KOPT-K1 (cell line): ENCODE measurements around the gene TCF23.
"Not testable (repeated sequence)": the region's sequence is repeated elsewhere in the genome, so short reads cannot be mapped to it uniquely, and the experiment has no call there.

Experiments
- H3K27ac ChIP-seq: fragments of 200-600 bp; sonication (generic); 2 replicates; pipeline ENCODE4 v1.5.1; 2016; ENCODE audit warnings: antibody characterized with exemption, mild to moderate bottlenecking, low read depth, low read length; ENCODE audit not compliant: poor library complexity, severe bottlenecking
- H3K36me3 ChIP-seq: fragments of 200-600 bp; sonication (generic); 2 replicates; pipeline ENCODE4 v1.5.1; 2017; ENCODE audit warnings: antibody characterized with exemption, mild to moderate bottlenecking, low read length, moderate library complexity; ENCODE audit not compliant: insufficient read depth
- H3K9me3 ChIP-seq: fragments of 200-600 bp; sonication (generic); 2 replicates; pipeline ENCODE4 v1.5.1; 2017; ENCODE audit warnings: antibody characterized with exemption, low read length, mild to moderate bottlenecking; ENCODE audit not compliant: insufficient read depth, poor library complexity, severe bottlenecking

TCF23 gene

DNA sequence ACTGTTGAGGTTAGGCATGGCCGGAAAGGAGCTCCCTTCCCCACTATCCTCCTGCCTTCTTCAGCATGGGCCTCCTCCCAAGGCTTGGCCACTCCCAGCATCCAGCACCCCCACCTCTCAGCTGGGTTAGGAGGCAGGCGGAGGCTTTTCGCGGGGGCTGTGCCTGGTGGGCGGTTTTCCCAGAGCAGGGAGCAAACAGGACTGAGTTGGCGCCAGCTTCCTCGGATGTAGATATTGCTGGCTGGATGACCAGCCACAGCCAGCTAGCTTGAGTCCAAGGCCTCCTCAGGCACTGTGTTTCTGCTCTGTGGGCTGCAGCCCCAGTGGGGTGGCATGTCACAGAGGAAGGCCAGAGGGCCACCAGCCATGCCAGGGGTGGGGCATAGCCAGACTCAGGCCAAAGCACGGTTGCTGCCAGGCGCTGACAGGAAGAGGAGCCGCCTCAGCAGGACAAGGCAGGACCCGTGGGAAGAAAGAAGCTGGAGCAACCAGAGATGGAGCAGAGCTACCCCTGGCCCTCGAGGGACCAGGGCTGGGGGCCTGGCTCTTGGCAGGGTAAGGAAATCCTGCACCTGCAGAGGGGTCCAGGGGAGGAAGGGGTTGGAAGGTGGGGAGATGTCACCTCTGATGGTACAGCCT lies at the start of gene TCF23:
Gene TCF23 (plus strand): TSS at position 204 of the 639 bp plus-strand sequence. CDS start 130 bp downstream, at position 334.
- Histone ChIP-seq H3K36me3 (no peaks in the 10 kb centered on the region), H3K27ac (no peak within 1 kb of the TSS), H3K9me3 (no peaks in the 10 kb centered on the region)

DNA sequence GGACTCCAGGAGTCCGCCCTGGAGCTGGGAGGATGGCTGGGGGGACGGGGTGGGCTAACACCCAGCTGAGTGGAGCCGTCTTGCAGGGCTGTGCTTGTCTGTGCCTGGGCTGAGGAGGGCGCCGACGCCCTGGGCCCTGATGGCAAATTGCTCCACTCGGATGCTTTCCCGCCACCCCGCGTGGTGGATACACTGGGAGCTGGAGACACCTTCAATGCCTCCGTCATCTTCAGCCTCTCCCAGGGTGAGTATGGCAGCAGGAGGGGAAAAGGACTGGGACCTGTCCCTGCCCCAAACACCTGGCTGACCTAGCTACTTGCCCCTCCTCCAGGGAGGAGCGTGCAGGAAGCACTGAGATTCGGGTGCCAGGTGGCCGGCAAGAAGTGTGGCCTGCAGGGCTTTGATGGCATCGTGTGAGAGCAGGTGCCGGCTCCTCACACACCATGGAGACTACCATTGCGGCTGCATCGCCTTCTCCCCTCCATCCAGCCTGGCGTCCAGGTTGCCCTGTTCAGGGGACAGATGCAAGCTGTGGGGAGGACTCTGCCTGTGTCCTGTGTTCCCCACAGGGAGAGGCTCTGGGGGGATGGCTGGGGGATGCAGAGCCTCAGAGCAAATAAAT lies 49.4 kb upstream of the TCF23 start:
- Histone ChIP-seq H3K36me3 (no peaks in the 10 kb centered on the region), H3K9me3 (no peaks in the 10 kb centered on the region), H3K27ac (no peak overlapping the region)

DNA sequence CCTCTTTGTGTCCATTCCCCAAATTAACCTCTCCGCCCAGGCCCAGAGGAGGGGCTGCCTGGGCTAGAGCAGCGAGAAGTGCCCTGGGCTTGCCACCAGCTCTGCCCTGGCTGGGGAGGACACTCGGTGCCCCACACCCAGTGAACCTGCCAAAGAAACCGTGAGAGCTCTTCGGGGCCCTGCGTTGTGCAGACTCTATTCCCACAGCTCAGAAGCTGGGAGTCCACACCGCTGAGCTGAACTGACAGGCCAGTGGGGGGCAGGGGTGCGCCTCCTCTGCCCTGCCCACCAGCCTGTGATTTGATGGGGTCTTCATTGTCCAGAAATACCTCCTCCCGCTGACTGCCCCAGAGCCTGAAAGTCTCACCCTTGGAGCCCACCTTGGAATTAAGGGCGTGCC lies 48.8 kb upstream of the TCF23 start:
- H3K36me3 ChIP-seq, result no peaks in the 10 kb centered on the region
- no peak overlapping the region for H3K27ac ChIP-seq
- no peaks in the 10 kb centered on the region for H3K9me3 ChIP-seq

DNA sequence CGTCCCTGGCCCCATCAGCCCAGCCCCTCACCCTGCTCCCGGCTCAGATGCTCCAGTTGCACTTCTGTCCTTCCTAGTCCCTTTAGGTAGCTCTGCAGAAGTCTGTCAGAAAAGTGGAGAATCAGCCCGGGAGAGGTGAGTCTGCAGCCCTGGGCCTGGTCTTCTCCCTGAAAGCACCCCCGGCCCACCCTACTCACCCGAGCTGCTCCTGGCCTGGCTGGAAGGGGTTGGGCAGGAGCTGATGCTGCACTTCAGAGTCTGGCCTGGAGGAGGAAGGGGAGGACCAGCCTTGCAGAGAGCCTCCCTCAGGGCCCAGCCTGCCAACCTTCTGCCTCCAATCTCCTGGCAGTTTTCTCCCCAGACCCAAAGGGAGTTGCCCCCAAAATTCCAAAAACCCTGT lies 46.5 kb upstream of the TCF23 start:
- Histone ChIP-seq H3K36me3 (no peaks in the 10 kb centered on the region), H3K9me3 (no peaks in the 10 kb centered on the region), H3K27ac (no peak overlapping the region)

DNA sequence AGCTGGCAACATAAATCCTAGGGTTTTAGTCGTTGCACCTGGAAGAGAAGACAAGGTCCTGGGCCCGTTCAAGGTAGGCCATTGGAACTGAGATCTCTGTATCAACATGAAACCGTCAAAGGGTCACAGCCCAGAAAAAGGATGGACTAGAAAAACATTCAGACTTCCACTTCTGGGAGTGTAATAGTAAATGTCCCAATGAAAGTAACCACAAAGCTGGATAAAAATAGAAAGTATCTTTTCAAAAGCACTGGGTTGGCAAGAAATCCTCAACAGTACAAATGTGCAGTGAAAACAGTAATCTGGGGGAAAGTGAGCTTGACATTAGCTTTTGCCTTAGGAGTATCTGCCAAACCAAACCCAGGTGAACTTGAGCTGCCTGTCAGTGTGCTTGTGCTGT lies 42.8 kb upstream of the TCF23 start:
- Histone ChIP-seq H3K9me3 (no peaks in the 10 kb centered on the region), H3K27ac (no peak overlapping the region), H3K36me3 (no peaks in the 10 kb centered on the region)

DNA sequence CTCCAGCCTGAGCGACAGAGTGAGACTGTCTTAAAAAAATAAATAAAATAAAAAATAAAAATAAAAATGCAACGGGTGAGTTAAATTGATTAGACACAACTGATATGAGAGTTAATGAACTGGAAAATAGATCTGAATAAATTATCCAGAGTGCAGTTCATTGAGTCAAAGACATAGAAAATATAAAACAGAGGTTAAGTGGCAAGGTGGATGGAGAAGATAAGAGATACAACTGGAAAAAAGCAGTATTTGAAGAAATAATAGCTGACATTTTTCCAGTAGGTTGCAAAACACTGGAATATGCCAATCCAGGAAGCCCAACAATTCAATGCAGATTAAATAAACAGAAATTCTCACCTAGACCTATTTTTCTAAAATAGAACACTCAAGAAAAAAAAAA lies 40.6 kb upstream of the TCF23 start:
- no peaks in the 10 kb centered on the region for H3K36me3 ChIP-seq
- H3K9me3 ChIP-seq, result no peaks in the 10 kb centered on the region
- no peak overlapping the region for H3K27ac ChIP-seq

DNA sequence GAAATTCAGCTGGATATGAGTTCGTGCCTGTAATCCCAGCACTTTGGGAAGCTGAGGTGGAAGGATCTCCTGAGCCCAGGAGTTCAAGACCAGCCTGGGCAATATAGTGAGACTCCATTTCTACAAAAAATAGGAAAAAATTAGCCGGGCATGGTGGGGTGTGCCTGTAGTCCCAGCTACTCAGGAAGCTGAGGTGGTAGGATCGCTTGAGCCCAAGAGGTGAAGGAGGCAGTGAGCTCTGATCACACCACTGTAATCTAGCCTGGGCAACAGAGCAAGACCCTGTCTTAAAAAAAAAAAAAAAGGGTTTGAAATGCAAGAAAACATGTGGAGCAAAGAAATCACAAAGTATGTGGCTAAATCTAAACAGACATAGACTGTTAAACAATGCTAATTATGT lies 39.7 kb upstream of the TCF23 start:
- H3K9me3 ChIP-seq, result no peaks in the 10 kb centered on the region
- H3K36me3 ChIP-seq, result no peaks in the 10 kb centered on the region
- H3K27ac ChIP-seq, result no peak overlapping the region

DNA sequence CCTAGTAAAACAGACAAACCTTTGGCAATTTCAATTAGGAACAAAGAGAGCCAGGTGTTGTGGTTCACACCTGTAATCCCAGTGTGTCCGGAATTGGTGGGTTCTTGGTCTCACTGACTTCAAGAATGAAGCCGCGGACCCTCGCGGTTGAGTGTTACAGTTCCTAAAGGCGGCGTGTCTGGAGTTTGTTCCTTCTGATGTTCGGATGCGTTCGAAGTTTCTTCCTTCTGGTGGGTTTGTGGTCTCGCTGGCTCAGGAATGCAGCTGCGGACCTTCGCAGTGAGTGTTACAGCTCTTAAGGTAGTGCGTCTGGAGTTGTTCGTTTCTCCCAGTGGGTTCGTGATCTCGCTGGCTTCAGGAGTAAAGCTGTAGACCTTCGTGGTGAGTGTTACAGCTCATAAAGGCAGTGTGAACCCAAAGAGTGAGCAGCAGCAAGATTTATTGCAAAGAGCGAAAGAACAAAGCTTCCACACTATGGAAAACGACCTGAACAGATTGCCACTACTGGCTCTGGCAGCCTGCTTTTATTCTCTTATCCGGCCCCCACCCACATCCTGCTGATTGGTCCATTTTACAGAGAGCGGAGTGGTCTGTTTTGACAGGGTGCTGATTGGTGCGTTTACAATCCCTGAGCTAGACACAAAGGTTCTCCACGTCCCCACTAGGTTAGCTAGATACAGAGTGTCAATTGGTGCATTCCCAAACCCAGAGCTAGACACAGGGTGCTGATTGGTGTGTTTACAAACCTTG lies 38.0 kb upstream of the TCF23 start:
- not testable (repeated sequence) for H3K27ac ChIP-seq, H3K36me3 ChIP-seq, H3K9me3 ChIP-seq

DNA sequence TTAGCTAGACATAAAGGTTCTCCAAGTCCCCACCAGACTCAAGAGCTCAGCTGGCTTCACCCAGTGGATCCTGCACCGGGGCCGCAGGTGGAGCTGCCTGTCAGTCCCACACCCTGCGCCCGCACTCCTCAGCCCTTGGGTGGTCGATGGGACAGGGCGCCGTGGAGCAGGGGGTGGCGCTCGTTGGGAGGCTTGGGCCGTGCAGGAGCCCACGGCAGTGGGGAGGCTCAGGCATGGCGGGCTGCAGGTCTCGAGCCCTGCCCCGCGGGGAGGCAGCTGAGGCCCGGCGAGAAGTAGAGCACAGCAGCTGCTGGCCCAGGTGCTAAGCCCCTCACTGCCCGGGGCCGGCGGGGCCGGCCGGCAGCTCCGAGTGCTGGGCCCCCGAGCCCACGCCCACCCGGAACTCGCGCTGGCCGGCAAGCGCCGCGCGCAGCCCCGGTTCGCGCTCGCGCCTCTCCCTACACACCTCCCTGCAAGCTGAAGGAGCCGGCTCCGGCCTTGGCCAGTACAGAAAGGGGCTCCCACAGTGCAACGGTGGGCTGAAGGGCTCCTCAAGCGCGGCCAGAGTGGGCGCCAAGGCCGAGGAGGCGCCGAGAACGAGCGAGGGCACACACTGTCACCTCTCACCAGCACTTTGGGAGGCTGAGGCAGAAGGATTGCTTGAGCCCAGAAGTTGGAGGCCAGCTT lies 37.3 kb upstream of the TCF23 start:
- H3K27ac ChIP-seq, H3K9me3 ChIP-seq, H3K36me3 ChIP-seq: not testable (repeated sequence)

DNA sequence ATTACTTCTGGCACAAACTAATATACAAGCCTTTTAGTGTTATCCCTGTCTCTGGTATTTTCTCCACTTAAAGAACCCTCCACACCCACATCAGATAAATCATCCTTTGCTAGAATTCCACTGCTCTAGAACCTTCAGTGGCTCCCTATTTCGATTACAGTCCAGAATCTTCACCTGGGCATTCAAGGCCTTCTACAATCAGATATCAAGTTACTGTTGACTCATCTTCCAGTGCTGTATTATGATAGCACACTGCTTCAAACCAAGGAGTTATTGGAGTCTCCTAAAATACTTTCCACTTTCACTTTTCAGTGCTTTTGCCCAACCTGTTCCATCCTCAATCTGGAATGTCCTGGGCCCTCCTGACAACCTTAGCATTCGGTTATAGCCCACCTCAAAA lies 33.3 kb upstream of the TCF23 start:
- Histone ChIP-seq H3K9me3 (no peaks in the 10 kb centered on the region), H3K36me3 (no peaks in the 10 kb centered on the region), H3K27ac (no peak overlapping the region)

DNA sequence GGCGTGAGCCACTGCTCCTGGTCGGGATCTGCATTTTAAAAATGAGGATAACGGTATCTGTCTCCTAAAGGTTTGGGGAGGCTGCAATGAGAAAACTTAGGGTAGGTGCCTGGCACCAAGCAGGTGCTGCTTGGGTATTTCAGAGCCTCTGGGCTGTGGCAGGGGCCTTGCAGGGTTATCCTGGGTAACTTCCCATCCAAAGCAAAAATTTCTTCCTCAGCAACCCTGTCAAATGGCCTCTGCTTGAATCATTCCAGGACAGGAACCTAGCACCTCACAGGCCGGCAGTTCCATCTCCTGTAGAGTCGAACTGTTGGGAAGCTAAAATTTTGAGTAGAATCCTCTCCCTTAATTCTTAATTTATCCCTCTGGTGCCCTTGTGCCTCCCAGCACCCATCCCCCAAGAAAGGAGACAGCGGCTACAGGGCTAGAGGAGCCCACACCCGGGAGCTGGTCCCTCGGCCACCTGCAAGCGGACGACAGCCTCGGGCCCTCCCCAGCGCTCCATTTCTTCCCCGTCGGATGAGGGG lies 30.7 kb upstream of the TCF23 start:
- no peaks in the 10 kb centered on the region for H3K36me3 ChIP-seq
- H3K27ac ChIP-seq, result no peak overlapping the region
- H3K9me3 ChIP-seq, result no peaks in the 10 kb centered on the region

DNA sequence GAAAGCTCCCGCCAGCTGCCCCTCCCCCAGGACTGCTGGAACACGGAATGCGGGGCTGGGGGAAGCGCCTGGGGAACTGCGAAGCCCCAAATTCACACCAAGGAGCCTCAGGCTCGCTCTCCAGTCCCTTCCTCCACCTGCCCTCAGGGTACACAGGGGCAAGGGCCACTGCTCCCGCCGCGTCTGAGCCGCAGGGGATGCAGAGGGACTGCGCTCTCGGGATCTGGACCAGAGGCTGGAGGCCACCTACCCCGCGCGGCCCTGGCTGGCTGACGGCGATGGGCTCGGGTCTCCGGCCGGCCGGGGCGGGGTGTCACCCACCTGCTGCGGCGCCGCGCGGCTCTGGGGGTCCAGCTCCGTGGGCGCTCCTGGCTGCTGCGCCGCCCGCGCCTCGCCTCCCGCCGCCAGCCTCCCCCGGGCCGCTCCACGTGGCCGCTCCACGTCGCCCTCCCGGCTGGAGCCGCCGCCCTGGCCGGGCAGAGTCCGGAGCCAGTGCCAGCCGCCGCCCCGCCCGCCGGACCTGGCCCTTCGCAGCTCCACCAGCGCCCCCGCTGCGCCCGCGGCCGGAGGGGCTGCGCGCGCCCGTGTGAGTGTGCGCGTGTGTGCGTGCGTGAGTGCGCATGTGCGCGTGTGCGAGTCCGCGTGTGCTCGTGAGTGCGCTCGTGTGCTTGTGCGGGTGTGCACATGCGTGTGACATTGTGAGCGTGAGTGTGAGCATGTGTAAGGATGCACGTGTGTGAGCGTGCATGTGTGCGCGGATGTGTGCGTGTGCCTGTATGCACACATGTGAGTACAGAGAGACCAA lies 30.1 kb upstream of the TCF23 start, which contains the start of gene CGREF1:
Gene CGREF1 (minus strand): TSS at position 604 of the 805 bp plus-strand sequence. CDS start 14,762 bp downstream, outside the sequence.
- Histone ChIP-seq H3K27ac (no peak within 1 kb of the TSS), H3K9me3 (no peaks in the 10 kb centered on the region), H3K36me3 (no peaks in the 10 kb centered on the region)

DNA sequence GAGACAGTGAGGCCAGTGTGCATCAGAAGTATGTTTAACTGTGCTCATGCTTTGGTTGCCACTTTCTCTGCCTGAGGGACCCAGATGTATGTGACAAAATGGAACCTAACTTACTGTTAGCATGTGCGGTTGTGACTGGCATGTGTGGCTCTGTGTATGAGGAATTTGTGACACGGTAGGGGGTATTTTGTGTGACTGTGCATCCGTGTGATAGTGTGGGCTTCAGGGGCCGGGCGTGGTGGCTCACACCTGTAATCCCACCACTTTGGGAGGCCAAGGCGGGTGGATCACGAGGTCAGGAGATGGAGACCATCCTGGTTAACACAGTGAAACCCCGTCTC lies 29.5 kb upstream of the TCF23 start:
- H3K27ac ChIP-seq, H3K9me3 ChIP-seq, H3K36me3 ChIP-seq: not testable (repeated sequence)

DNA sequence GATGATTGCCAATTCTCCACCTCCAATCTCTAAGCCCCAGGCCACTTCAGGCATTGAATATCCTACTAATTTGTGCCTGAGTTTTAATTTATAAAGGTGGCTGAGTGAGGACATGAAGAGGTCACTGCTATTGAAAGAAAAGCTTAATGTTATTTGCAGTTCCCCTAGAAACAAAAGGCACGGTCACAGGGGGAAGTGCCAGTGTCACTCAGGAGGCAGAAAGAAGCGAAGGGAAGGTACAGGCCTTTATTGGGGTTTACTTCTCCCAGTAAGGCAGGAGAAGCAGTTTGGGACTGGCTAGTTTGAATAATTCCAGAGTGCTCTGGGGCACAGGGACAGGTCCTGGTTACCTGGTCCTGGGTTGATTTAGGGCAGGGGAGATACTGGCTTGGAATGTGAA lies 26.9 kb upstream of the TCF23 start:
- H3K9me3 ChIP-seq, result no peaks in the 10 kb centered on the region
- no peak overlapping the region for H3K27ac ChIP-seq
- no peaks in the 10 kb centered on the region for H3K36me3 ChIP-seq
